GM19455 (cell line): ENCODE results near the gene FURIN.
"Not testable (repeated sequence)": the region's sequence is repeated elsewhere in the genome, so short reads cannot be mapped to it uniquely, and the experiment has no call there.

ENCODE experiments used
- ATAC-seq: cut with Tn5 transposase; IDR thresholded peaks from one replicate; pipeline ENCODE4 v1.9.1; 2021; ENCODE audit not compliant: unreplicated experiment

Gene FURIN

GRCh38 chr15:90914305-90915080, 46.1 kb downstream of the FURIN start:
- ATAC-seq: no peak

GRCh38 chr15:90915216-90915807, 46.9 kb downstream of the FURIN start:
- no peak for ATAC-seq

GRCh38 chr15:90915808-90916440, 47.5 kb downstream of the FURIN start:
- no peak for ATAC-seq

- no peak for ATAC-seq
These were observed 48.1 kb downstream of the FURIN start for GRCh38 chr15:90916461-90916860.

- ATAC-seq: no peak
These were observed 49.2 kb downstream of the FURIN start for GRCh38 chr15:90917569-90917968.

- no peak for ATAC-seq
These were observed 49.8 kb downstream of the FURIN start for GRCh38 chr15:90918034-90918788.

GRCh38 chr15:90918835-90919234, 50.4 kb downstream of the FURIN start:
- no peak for ATAC-seq

GRCh38 chr15:90921887-90922286, 53.5 kb downstream of the FURIN start:
- ATAC-seq: no peak

- ATAC-seq: peak; percentile 61
These were observed 54.4 kb downstream of the FURIN start for GRCh38 chr15:90922712-90923322.

- peak; percentile 75 for ATAC-seq
These were observed 56.0 kb downstream of the FURIN start for GRCh38 chr15:90924375-90924774.

- not testable (repeated sequence) for ATAC-seq
These were observed 58.4 kb downstream of the FURIN start for GRCh38 chr15:90926766-90927165.

- not testable (repeated sequence) for ATAC-seq
These were observed 59.7 kb downstream of the FURIN start for GRCh38 chr15:90928106-90928505.

GRCh38 chr15:90929246-90930019, 61.0 kb downstream of the FURIN start:
- ATAC-seq: no peak

GRCh38 chr15:90930861-90931574, 62.6 kb downstream of the FURIN start:
- no peak for ATAC-seq

GRCh38 chr15:90931575-90931827, 63.1 kb downstream of the FURIN start:
- ATAC-seq: no peak

- peak; percentile 43 for ATAC-seq
These were observed 63.7 kb downstream of the FURIN start, which contains the start of gene HDDC3 for GRCh38 chr15:90931828-90932659. Gene HDDC3, minus strand, starts transcription at chr15:90932549. Its CDS starts 9 bp downstream, at chr15:90932540.

- no peak for ATAC-seq
These were observed 64.2 kb downstream of the FURIN start for GRCh38 chr15:90932660-90932991.
